K562 (cell line): ENCODE data around the gene PRKAA1. TPM values are rescaled to one million over a fixed set of nuclear protein-coding genes. Genes with fewer than 3 reads are reported as not detected.
A peak's percentile ranks its signal among the peaks of the same experiment; 100 is the strongest.

Experiments
- BDP1 ChIP-seq: IDR thresholded peaks from 3 replicates; pipeline ENCODE4 v1.6.1; 2011; ENCODE audit not compliant: insufficient read length, insufficient read depth
- CSDE1 ChIP-seq, 2 experiments: fragments of 450-650 bp; IDR thresholded peaks; 2 replicates each; pipeline ENCODE4 v1.6.1; 2016; ENCODE audit warnings: mild to moderate bottlenecking in 1 of 2
- CUX1 ChIP-seq: fragments of 200-800 bp; sonication (Bioruptor generic); IDR thresholded peaks from 2 replicates; pipeline ENCODE4 v1.6.1; 2016; ENCODE audit warnings: missing genetic modification characterization, missing compliant biosample characterization
- GTF2A2 ChIP-seq: IDR thresholded peaks from 2 replicates; pipeline ENCODE4 v1.6.1; 2016; ENCODE audit warnings: mild to moderate bottlenecking, missing genetic modification characterization, missing compliant biosample characterization
- HLTF ChIP-seq: fragments of 450-650 bp; IDR thresholded peaks from 2 replicates; pipeline ENCODE4 v1.6.1; 2016
- MAFF ChIP-seq: IDR thresholded peaks from 2 replicates; pipeline ENCODE4 v1.6.1; 2012; ENCODE audit warnings: low read length, improper control_type of control experiment
- NEUROD1 ChIP-seq: fragments of 150-350 bp; IDR thresholded peaks from 2 replicates; pipeline ENCODE4 v1.6.1; 2014; ENCODE audit warnings: borderline replicate concordance, low read length, low read depth; ENCODE audit not compliant: partially characterized antibody
- POLR2G ChIP-seq: fragments of 200-400 bp; formaldehyde crosslinking; IDR thresholded peaks from 2 replicates; pipeline ENCODE4 v1.6.1; 2017; ENCODE audit warnings: low read depth, mild to moderate bottlenecking, antibody characterized with exemption, low read length, moderate library complexity
- RHOXF2B ChIP-seq: fragments of 250-450 bp; sonication (Bioruptor Pico); conservative IDR thresholded peaks from 2 replicates; pipeline ENCODE4 v1.5.1; 2021
- SRSF3 ChIP-seq: fragments of 200-400 bp; formaldehyde crosslinking; IDR thresholded peaks from 2 replicates; pipeline ENCODE4 v1.6.1; 2016; ENCODE audit warnings: mild to moderate bottlenecking, low read length, moderate library complexity; ENCODE audit not compliant: insufficient read depth
- TSHZ1 ChIP-seq: fragments of 250-450 bp; sonication (Bioruptor Pico); IDR thresholded peaks from 2 replicates; pipeline ENCODE4 v1.4.0; 2020; ENCODE audit warnings: mild to moderate bottlenecking, moderate library complexity
- ZFP1 ChIP-seq: fragments of 450-650 bp; formaldehyde crosslinking; IDR thresholded peaks from 2 replicates; pipeline ENCODE4 v1.4.0; 2020; ENCODE audit warnings: mild to moderate bottlenecking, mixed read lengths
- ZNF124 ChIP-seq: sonication (generic); formaldehyde crosslinking; IDR thresholded peaks from 2 replicates; pipeline ENCODE4 v1.8.1; 2022; ENCODE audit warnings: missing genetic modification reagents
- ZNF277 ChIP-seq: fragments of 250-450 bp; sonication (Bioruptor Pico); IDR thresholded peaks from 2 replicates; pipeline ENCODE4 v1.8.0; 2022; ENCODE audit warnings: inconsistent platforms, mild to moderate bottlenecking, moderate library complexity, borderline replicate concordance
- ZNF76 ChIP-seq: fragments of 250-450 bp; sonication (Bioruptor Pico); IDR thresholded peaks from 2 replicates; pipeline ENCODE4 v1.4.0; 2020; ENCODE audit warnings: mild to moderate bottlenecking, moderate library complexity, borderline replicate concordance
- polyA plus RNA-seq, 8 experiments: library from polyadenylated mRNA; depleted of rRNA in 4 of 8; stranded (reverse) in 5 of 8; unstranded in 3 of 8; fragments of >200 nt; fragmentation: Nextera tagmentation in 2 of 8; fragmentation: Illumina TruSeq in 1 of 8; extraction: Ambion mirVana in 2 of 8; extraction: Trizol in 1 of 8; gene quantifications; 2 replicates each; pipeline versions ENCODE4 v1.2.1 to v1.2.3, GENCODE V29; 2011 to 2014; ENCODE audit warnings: inconsistent platforms in 1 of 8, missing spikeins in 1 of 8
- total RNA-seq, 7 experiments: library from RNA; depleted of rRNA in 6 of 7; stranded (reverse); fragments of >200 nt in 6 of 7; fragmentation: Illumina TruSeq in 2 of 7; extraction: Trizol in 2 of 7; gene quantifications; 2 replicates each; pipeline versions ENCODE4 v1.2.1 to v1.2.3, GENCODE V29; 2011 to 2021; ENCODE audit warnings: low replicate concordance in 1 of 7

PRKAA1 gene
- total and polyA plus RNA-seq, 9 of the 15 experiments (the other 6 are each of a cell fraction or from before 2014, with no cell fraction given), result 24.5 to 84.0 (median 51.4) TPM

- TF ChIP-seq CSDE1 (IDR thresholded peaks at IDR 0.05) (peak; percentile 34 to 61; a peak in 2 of 4 replicates), ZFP1 (CRISPR knock-in tag) (no peak; the same call in 1 of the 2 replicates), GTF2A2 (tag) (no peak), ZNF76 (CRISPR knock-in tag) (no peak), RHOXF2B (CRISPR knock-in tag) (0 out of 2 replicates have a peak, but pooled peaks have one; percentile 26), ZNF277 (CRISPR knock-in tag) (no peak), POLR2G (no peak; the same call in 1 of the 2 replicates), ZNF124 (CRISPR knock-in tag) (no peak), SRSF3 (no peak), CUX1 (peak; percentile 80), MAFF (peak; percentile 78), BDP1 (no peak), TSHZ1 (CRISPR knock-in tag) (0 out of 2 replicates have a peak, but pooled peaks have one; percentile 4), HLTF (peak; percentile 71; the same call in 1 of the 2 replicates), NEUROD1 (peak; percentile 65)
Measured at GRCh38 chr5:40801771-40802562, 3.8 kb upstream of the PRKAA1 start (continued).
